ENCODE data around the gene GPR37. TPM values are rescaled to one million over a fixed set of nuclear protein-coding genes. Genes with fewer than 3 reads are reported as not detected.
A peak's percentile ranks its signal among the peaks of the same experiment; 100 is the strongest.

GPR37 gene
- total RNA-seq, 1 donor from 2014 or later = 9.8 TPM

- no peaks in the 10 kb centered on the region for H4K20me1 ChIP-seq (ENCODE audit: insufficient read depth, low read length)
- no peaks in the 10 kb centered on the region for H3K4me1 ChIP-seq (ENCODE audit: insufficient read depth, low read length)
- DNase-seq (ENCODE audit: low read depth) (peak; percentile 60), FAIRE-seq (no peak)
- H3K4me1 Mint-ChIP-seq (ENCODE audit: low read depth, unreplicated experiment) = peaks cover 12% of the 10 kb centered on the region
- no peak overlapping the region for H3K4me3 ChIP-seq (ENCODE audit: insufficient read depth, low read depth, low read length)
- H3K27me3 ChIP-seq (ENCODE audit: insufficient read depth, low read length) = no peaks in the 10 kb centered on the region
- H3K36me3 Mint-ChIP-seq (ENCODE audit: low read depth, unreplicated experiment) = no peaks in the 10 kb centered on the region
- no peak overlapping the region for H3K9ac ChIP-seq (ENCODE audit: low read length)
- H3K36me3 ChIP-seq (ENCODE audit: insufficient read depth, low read length) = no peaks in the 10 kb centered on the region
- no peaks in the 10 kb centered on the region for H3K27me3 Mint-ChIP-seq (ENCODE audit: low read depth, unreplicated experiment)
- H2AFZ ChIP-seq (ENCODE audit: low read depth, low read length) = no peak overlapping the region
- H3K4me2 ChIP-seq (ENCODE audit: low read length) = no peak overlapping the region
- no peaks in the 10 kb centered on the region for H3K9me3 ChIP-seq (ENCODE audit: insufficient read depth, low read depth, low read length)
- H3K79me2 ChIP-seq (ENCODE audit: insufficient read depth, low read length) = no peaks in the 10 kb centered on the region
- no peak overlapping the region for H3K27ac ChIP-seq (ENCODE audit: low read depth, low read length)
- no peak overlapping the region for H3K4me3 Mint-ChIP-seq (ENCODE audit: unreplicated experiment)
- no peak overlapping the region for H3K27ac Mint-ChIP-seq (ENCODE audit: unreplicated experiment)
- H3K9me3 Mint-ChIP-seq (ENCODE audit: unreplicated experiment) = no peaks in the 10 kb centered on the region
- TF ChIP-seq EZH2 (IDR thresholded peaks at IDR 0.05; ENCODE audit: insufficient read depth, low read length) (no peak), CTCF (IDR thresholded peaks at IDR 0.05; ENCODE audit: insufficient read depth, low read depth, low read length) (no peak)
These were observed 13.3 kb downstream of the GPR37 start for GRCh38 chr7:124752310-124752709.

DNA sequence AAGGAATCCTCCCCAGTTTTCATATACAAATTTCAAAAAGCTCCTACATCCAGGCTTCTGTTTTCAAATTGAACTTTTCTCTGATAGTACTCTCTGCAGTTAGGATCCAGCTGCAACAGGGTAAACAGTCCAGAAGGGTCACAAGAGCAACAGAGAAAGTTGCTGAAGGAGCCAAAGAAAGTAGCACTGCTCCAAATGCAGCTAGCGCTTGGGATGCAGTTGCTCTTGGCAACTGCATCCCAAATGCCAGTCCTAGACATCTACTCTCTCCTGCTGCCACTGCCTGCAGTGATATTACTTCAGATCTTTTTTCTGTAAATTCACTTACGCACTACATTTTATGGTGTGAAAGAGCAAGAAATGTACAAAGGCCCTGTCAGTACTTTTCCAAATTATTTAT lies 14.6 kb downstream of the GPR37 start:
- no peak overlapping the region for H2AFZ ChIP-seq (ENCODE audit: low read depth, low read length)
- Mint-ChIP-seq H3K9me3 (ENCODE audit: unreplicated experiment) (no peaks in the 10 kb centered on the region), H3K4me1 (ENCODE audit: low read depth, unreplicated experiment) (peaks cover 12% of the 10 kb centered on the region), H3K27ac (ENCODE audit: unreplicated experiment) (no peak overlapping the region), H3K36me3 (ENCODE audit: low read depth, unreplicated experiment) (no peaks in the 10 kb centered on the region), H3K27me3 (ENCODE audit: low read depth, unreplicated experiment) (no peaks in the 10 kb centered on the region), H3K4me3 (ENCODE audit: unreplicated experiment) (no peak overlapping the region)
- no peak for DNase-seq (ENCODE audit: low read depth)
- no peaks in the 10 kb centered on the region for H3K36me3 ChIP-seq (ENCODE audit: insufficient read depth, low read length)
- H3K4me1 ChIP-seq (ENCODE audit: insufficient read depth, low read length) = no peaks in the 10 kb centered on the region
- no peaks in the 10 kb centered on the region for H4K20me1 ChIP-seq (ENCODE audit: insufficient read depth, low read length)
- H3K79me2 ChIP-seq (ENCODE audit: insufficient read depth, low read length) = no peaks in the 10 kb centered on the region
- no peaks in the 10 kb centered on the region for H3K27me3 ChIP-seq (ENCODE audit: insufficient read depth, low read length)
- TF ChIP-seq EZH2 (IDR thresholded peaks at IDR 0.05; ENCODE audit: insufficient read depth, low read length) (no peak), CTCF (IDR thresholded peaks at IDR 0.05; ENCODE audit: insufficient read depth, low read depth, low read length) (no peak)
- H3K9me3 ChIP-seq (ENCODE audit: insufficient read depth, low read depth, low read length) = no peaks in the 10 kb centered on the region
- H3K4me3 ChIP-seq (ENCODE audit: insufficient read depth, low read depth, low read length) = no peak overlapping the region
- no peak overlapping the region for H3K4me2 ChIP-seq (ENCODE audit: low read length)
- no peak overlapping the region for H3K9ac ChIP-seq (ENCODE audit: low read length)
- no peak overlapping the region for H3K27ac ChIP-seq (ENCODE audit: low read depth, low read length)
- no peak for FAIRE-seq

- Histone ChIP-seq H3K4me3 (ENCODE audit: insufficient read depth, low read depth, low read length) (no peak overlapping the region), H4K20me1 (ENCODE audit: insufficient read depth, low read length) (no peaks in the 10 kb centered on the region), H2AFZ (ENCODE audit: low read depth, low read length) (no peak overlapping the region), H3K4me2 (ENCODE audit: low read length) (no peak overlapping the region), H3K27ac (ENCODE audit: low read depth, low read length) (no peak overlapping the region), H3K27me3 (ENCODE audit: insufficient read depth, low read length) (no peaks in the 10 kb centered on the region), H3K36me3 (ENCODE audit: insufficient read depth, low read length) (no peaks in the 10 kb centered on the region), H3K4me1 (ENCODE audit: insufficient read depth, low read length) (no peaks in the 10 kb centered on the region), H3K9me3 (ENCODE audit: insufficient read depth, low read depth, low read length) (no peaks in the 10 kb centered on the region), H3K79me2 (ENCODE audit: insufficient read depth, low read length) (no peaks in the 10 kb centered on the region), H3K9ac (ENCODE audit: low read length) (no peak overlapping the region)
- no peaks in the 10 kb centered on the region for H3K9me3 Mint-ChIP-seq (ENCODE audit: unreplicated experiment)
- H3K4me1 Mint-ChIP-seq (ENCODE audit: low read depth, unreplicated experiment) = peaks cover 4% of the 10 kb centered on the region
- H3K4me3 Mint-ChIP-seq (ENCODE audit: unreplicated experiment) = no peak overlapping the region
- FAIRE-seq (no peak), DNase-seq (ENCODE audit: low read depth) (no peak)
- no peaks in the 10 kb centered on the region for H3K27me3 Mint-ChIP-seq (ENCODE audit: low read depth, unreplicated experiment)
- TF ChIP-seq CTCF (IDR thresholded peaks at IDR 0.05; ENCODE audit: insufficient read depth, low read depth, low read length) = no peak
- no peak for TF ChIP-seq EZH2 (IDR thresholded peaks at IDR 0.05; ENCODE audit: insufficient read depth, low read length)
- no peaks in the 10 kb centered on the region for H3K36me3 Mint-ChIP-seq (ENCODE audit: low read depth, unreplicated experiment)
- H3K27ac Mint-ChIP-seq (ENCODE audit: unreplicated experiment) = no peak overlapping the region
These were observed 18.5 kb downstream of the GPR37 start for GRCh38 chr7:124747072-124747471.
